ENCODE measurements around the gene ZNF76.

DNA sequence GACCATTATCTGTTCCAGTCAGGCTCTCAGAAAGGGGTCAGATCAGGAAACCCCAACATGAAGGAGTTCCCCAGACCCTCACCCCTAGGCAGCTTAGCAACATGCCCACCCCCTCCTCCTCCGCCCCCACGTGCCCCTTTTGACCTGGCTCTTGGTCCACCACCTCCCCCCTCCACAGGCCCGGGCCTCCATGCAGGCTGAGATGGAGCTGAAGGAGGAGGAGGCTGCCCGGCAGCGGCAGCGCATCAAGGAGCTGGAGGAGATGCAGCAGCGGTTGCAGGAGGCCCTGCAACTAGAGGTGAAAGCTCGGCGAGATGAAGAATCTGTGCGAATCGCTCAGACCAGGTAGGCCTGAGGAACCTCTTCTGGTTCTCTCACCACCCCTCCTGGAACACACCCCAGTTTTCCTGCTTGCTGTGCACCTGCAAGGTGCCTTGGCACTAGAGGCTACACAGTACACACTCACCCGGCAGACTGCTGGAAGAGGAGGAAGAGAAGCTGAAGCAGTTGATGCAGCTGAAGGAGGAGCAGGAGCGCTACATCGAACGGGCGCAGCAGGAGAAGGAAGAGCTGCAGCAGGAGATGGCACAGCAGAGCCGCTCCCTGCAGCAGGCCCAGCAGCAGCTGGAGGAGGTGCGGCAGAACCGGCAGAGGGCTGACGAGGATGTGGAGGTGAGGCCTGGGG lies 60.0 kb downstream of the ZNF76 start:
- TF ChIP-seq POLR2A (IDR thresholded peaks at IDR 0.05) = no peak
- TF ChIP-seq, protein P1, sequence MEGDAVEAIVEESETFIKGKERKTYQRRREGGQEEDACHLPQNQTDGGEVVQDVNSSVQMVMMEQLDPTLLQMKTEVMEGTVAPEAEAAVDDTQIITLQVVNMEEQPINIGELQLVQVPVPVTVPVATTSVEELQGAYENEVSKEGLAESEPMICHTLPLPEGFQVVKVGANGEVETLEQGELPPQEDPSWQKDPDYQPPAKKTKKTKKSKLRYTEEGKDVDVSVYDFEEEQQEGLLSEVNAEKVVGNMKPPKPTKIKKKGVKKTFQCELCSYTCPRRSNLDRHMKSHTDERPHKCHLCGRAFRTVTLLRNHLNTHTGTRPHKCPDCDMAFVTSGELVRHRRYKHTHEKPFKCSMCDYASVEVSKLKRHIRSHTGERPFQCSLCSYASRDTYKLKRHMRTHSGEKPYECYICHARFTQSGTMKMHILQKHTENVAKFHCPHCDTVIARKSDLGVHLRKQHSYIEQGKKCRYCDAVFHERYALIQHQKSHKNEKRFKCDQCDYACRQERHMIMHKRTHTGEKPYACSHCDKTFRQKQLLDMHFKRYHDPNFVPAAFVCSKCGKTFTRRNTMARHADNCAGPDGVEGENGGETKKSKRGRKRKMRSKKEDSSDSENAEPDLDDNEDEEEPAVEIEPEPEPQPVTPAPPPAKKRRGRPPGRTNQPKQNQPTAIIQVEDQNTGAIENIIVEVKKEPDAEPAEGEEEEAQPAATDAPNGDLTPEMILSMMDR (IDR thresholded peaks at IDR 0.05) = no peak
